H1 (cell line): ENCODE data around the gene IQCN. TPM values are rescaled to one million over a fixed set of nuclear protein-coding genes. Genes with fewer than 3 reads are reported as not detected.

Experiments
- ATF2 ChIP-seq: IDR thresholded peaks from 2 replicates; pipeline ENCODE4 v1.6.1; 2012; ENCODE audit warnings: low read length, inconsistent platforms
- CREB1 ChIP-seq: IDR thresholded peaks from 2 replicates; pipeline ENCODE4 v1.6.1; 2012; ENCODE audit warnings: inconsistent platforms
- EP300 ChIP-seq, 2 experiments: IDR thresholded peaks; 1 replicate in 1 of 2; 2 replicates in 1 of 2; pipeline ENCODE4 v1.6.1; 2011 to 2012; ENCODE audit warnings: low read depth in 2 of 2, low read length in 2 of 2, mild to moderate bottlenecking in 2 of 2, borderline replicate concordance in 1 of 2, inconsistent platforms in 1 of 2, moderate library complexity in 1 of 2
- RFX5 ChIP-seq: IDR thresholded peaks from 2 replicates; pipeline ENCODE4 v1.6.1; 2011; ENCODE audit warnings: low read depth, low read length, improper control_type of control experiment, borderline replicate concordance
- SP2 ChIP-seq: IDR thresholded peaks from 2 replicates; pipeline ENCODE4 v1.6.1; 2012; ENCODE audit warnings: mild to moderate bottlenecking, low read length, inconsistent platforms
- TAF1 ChIP-seq: IDR thresholded peaks from 2 replicates; pipeline ENCODE4 v1.6.1; 2011; ENCODE audit warnings: mild to moderate bottlenecking, low read depth, low read length
- TCF12 ChIP-seq: IDR thresholded peaks from 2 replicates; pipeline ENCODE4 v1.6.1; 2011; ENCODE audit warnings: low read depth, mild to moderate bottlenecking, low read length
- polyA plus RNA-seq, 7 experiments: library from polyadenylated mRNA; depleted of rRNA in 3 of 7; stranded (reverse) in 5 of 7; unstranded in 2 of 7; fragments of >200 nt in 5 of 7; fragments of 200-250 nt in 2 of 7; gene quantifications; 1 replicate in 5 of 7; 2 replicates in 1 of 7; 4 replicates in 1 of 7; pipeline versions ENCODE4 v1.2.1 to v1.2.3, GENCODE V29; 2011 to 2013; ENCODE audit warnings: missing spikeins in 2 of 7, mixed read lengths in 2 of 7
- total RNA-seq: library from RNA; stranded (reverse); fragmentation: NEBNext Ultra II Directional; extraction: Animal tissue kit (Norgen Biotek cat#: 25700); gene quantifications from 2 replicates; pipeline ENCODE4 v1.2.1, GENCODE V29; 2021
- TF ChIP-seq, protein P1 (sequence below): IDR thresholded peaks from 2 replicates; pipeline ENCODE4 v1.6.1; 2011; ENCODE audit warnings: low read length, improper control_type of control experiment

Gene IQCN
- total and polyA plus RNA-seq, 2 of the 8 experiments (the other 6 are each of a cell fraction or from before 2014, with no cell fraction given), result 0.36 to 1.0 TPM

GRCh38 chr19:18281082-18282020 is 7.1 kb upstream of the IQCN start, which contains the start of gene JUND (continued):
- TF ChIP-seq ATF2 (peak; percentile 100), SP2 (no peak), CREB1 (peak; percentile 92), RFX5 (no peak), TCF12 (no peak), TAF1 (peak; percentile 91), EP300 (IDR thresholded peaks at IDR 0.05; ENCODE audit: borderline replicate concordance in 1 of 2, low read depth in 2 of 2, low read length in 2 of 2) (peak; percentile 80 to 96)
- TF ChIP-seq, protein P1, sequence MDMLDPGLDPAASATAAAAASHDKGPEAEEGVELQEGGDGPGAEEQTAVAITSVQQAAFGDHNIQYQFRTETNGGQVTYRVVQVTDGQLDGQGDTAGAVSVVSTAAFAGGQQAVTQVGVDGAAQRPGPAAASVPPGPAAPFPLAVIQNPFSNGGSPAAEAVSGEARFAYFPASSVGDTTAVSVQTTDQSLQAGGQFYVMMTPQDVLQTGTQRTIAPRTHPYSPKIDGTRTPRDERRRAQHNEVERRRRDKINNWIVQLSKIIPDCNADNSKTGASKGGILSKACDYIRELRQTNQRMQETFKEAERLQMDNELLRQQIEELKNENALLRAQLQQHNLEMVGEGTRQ, result no peak
